ENCODE measurements around the gene EIF4E. TPM values are rescaled to one million over a fixed set of nuclear protein-coding genes. Genes with fewer than 3 reads are reported as not detected.

Gene EIF4E
- total RNA-seq, 6 experiments from 2014 or later = 117 to 147 (median 127) TPM

DNA sequence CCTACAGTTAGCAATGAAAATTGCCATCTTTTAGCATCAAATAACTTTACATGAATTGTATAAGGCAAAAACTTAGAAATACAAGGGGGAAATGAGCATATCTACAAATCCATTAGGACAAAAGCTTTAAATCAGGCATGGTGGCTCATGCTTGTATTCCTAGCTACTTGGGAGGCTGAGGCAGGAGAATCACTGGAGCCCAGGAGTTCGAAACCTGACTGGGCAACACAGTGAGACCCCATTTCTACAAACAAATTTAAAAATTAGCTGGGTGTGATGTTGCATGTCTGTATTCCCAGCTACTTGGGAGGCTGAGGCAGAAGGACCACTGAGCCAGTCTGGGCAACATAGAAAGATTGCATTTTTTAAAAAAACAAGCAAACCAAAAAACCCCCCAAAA lies 61.3 kb downstream of the EIF4E start:
- Mint-ChIP-seq H3K36me3 (ENCODE audit: low read depth) (no peaks in the 10 kb centered on the region), H3K9me3 (no peaks in the 10 kb centered on the region), H3K27me3 (ENCODE audit: insufficient read depth) (no peaks in the 10 kb centered on the region), H3K4me3 (no peak overlapping the region), H3K4me1 (ENCODE audit: low read depth) (peaks cover 15% of the 10 kb centered on the region), H3K27ac (no peak overlapping the region)
- no peak for DNase-seq
- TF ChIP-seq, protein P1, sequence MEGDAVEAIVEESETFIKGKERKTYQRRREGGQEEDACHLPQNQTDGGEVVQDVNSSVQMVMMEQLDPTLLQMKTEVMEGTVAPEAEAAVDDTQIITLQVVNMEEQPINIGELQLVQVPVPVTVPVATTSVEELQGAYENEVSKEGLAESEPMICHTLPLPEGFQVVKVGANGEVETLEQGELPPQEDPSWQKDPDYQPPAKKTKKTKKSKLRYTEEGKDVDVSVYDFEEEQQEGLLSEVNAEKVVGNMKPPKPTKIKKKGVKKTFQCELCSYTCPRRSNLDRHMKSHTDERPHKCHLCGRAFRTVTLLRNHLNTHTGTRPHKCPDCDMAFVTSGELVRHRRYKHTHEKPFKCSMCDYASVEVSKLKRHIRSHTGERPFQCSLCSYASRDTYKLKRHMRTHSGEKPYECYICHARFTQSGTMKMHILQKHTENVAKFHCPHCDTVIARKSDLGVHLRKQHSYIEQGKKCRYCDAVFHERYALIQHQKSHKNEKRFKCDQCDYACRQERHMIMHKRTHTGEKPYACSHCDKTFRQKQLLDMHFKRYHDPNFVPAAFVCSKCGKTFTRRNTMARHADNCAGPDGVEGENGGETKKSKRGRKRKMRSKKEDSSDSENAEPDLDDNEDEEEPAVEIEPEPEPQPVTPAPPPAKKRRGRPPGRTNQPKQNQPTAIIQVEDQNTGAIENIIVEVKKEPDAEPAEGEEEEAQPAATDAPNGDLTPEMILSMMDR (IDR thresholded peaks at IDR 0.05) = no peak

DNA sequence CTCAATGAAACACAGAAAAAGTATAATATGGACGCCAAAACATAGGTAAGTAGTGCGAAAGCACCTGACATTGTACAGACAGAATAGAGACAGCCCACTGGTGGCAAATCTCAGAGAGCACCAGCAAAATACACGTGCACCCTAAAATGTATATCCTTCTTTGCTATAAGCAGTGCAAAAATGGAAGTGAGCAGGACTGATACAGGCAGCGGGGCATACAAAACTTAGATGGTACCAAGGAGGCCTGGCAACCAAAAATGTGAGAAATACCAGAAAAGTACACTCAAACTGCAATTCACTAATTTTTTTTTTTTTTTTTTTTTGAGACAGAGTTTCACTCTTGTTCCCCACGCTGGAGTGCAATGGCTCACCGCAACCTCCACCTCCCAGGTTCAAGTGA lies 63.9 kb downstream of the EIF4E start:
- no peak for DNase-seq
- H3K9me3 Mint-ChIP-seq = no peaks in the 10 kb centered on the region
- H3K4me3 Mint-ChIP-seq = no peak overlapping the region
- H3K4me1 Mint-ChIP-seq (ENCODE audit: low read depth) = peaks cover 8% of the 10 kb centered on the region
- H3K36me3 Mint-ChIP-seq (ENCODE audit: low read depth) = no peaks in the 10 kb centered on the region
- TF ChIP-seq, protein P1 (IDR thresholded peaks at IDR 0.05) = no peak
- H3K27ac Mint-ChIP-seq = no peak overlapping the region
- no peaks in the 10 kb centered on the region for H3K27me3 Mint-ChIP-seq (ENCODE audit: insufficient read depth)

DNA sequence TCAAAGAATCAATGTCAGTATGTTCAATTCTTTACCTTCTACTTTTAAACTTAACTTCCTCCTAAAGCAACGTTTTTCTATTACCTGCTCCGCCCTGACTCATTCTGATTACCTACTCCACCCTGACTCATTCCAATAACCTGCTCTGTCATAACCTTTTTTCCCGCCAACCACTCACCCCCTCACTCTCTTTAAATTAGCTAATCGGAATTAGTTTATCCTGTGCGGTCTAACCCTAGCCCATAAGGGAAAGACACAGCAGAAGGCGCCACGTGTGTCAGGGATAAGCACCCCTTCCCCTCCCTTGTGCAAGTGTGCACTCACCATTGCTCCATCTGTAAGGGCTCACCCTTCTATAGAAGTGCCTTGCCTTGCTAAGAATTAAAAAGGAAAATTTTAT lies 64.4 kb downstream of the EIF4E start:
- H3K27me3 Mint-ChIP-seq (ENCODE audit: insufficient read depth) = no peaks in the 10 kb centered on the region
- DNase-seq = no peak
- no peak overlapping the region for H3K27ac Mint-ChIP-seq
- H3K36me3 Mint-ChIP-seq (ENCODE audit: low read depth) = no peaks in the 10 kb centered on the region
- TF ChIP-seq, protein P1 (IDR thresholded peaks at IDR 0.05) = no peak
- H3K4me1 Mint-ChIP-seq (ENCODE audit: low read depth) = peaks cover 8% of the 10 kb centered on the region
- H3K9me3 Mint-ChIP-seq = no peaks in the 10 kb centered on the region
- H3K4me3 Mint-ChIP-seq = no peak overlapping the region

DNA sequence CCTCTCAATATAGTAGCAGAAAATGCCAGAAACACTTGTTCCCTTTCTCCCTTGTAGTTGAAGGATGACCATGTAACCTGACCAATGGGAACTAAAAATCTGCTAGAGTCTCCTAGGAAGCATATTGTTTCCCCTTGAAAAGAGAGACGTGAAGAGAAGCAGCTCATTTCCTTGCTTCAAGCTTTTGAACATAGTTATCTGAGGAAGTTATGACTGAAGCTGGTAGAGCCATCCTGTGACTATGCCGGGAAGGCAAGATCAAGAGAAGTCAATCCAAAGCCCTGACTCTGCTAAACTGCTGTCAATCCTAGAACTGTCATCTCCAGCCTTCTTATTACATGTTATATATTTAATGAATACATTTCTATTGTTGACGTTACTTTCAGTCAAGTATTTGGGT lies 66.6 kb downstream of the EIF4E start:
- TF ChIP-seq, protein P1 (IDR thresholded peaks at IDR 0.05) = no peak
- Mint-ChIP-seq H3K27me3 (ENCODE audit: insufficient read depth) (no peaks in the 10 kb centered on the region), H3K36me3 (ENCODE audit: low read depth) (no peaks in the 10 kb centered on the region), H3K27ac (no peak overlapping the region), H3K4me1 (ENCODE audit: low read depth) (no peaks in the 10 kb centered on the region), H3K9me3 (no peaks in the 10 kb centered on the region), H3K4me3 (no peak overlapping the region)
- no peak for DNase-seq

DNA sequence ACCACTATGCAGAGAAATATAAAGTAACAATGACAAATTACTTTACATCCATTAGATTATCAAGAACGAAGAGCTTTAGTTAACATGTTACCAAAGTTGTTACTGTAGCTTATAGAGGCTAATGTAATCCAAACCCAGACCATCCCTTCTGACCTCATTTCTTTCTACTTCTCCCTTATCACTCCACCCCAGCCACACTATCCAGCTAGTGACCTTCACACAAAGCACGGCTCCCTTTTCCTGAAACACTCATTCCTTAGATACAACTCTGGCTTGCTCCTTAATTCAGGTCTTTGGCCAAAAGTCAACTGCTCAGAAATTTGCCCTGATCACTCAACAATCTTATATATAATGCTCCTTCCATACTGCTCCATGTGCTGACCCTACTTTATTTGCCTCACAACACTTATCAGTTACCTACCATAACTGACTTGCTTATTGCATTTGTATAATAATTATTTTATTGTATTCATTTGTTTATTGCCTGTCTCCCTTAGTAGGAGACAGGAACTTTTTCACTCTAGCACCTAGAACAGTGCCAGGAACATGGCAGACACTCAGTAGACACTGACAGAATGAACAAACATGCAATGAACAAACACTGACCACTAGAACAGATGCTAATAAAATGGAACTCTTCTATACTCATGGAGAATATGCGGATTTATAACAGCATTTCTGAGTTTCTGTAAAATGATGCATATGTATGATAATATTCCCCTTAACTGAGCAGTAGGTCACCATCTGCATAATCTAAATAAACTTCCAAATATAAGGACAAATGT lies 67.6 kb downstream of the EIF4E start:
- DNase-seq = no peak
- no peaks in the 10 kb centered on the region for H3K4me1 Mint-ChIP-seq (ENCODE audit: low read depth)
- TF ChIP-seq, protein P1 (IDR thresholded peaks at IDR 0.05) = no peak
- no peaks in the 10 kb centered on the region for H3K36me3 Mint-ChIP-seq (ENCODE audit: low read depth)
- no peak overlapping the region for H3K4me3 Mint-ChIP-seq
- no peaks in the 10 kb centered on the region for H3K27me3 Mint-ChIP-seq (ENCODE audit: insufficient read depth)
- no peaks in the 10 kb centered on the region for H3K9me3 Mint-ChIP-seq
- no peak overlapping the region for H3K27ac Mint-ChIP-seq

Data from HFFc6 (cell line).